T47D (cell line): ENCODE results near the gene LEFTY2.
"Not testable (repeated sequence)": the region's sequence is repeated elsewhere in the genome, so short reads cannot be mapped to it uniquely, and the experiment has no call there.

ENCODE experiments used
- DNase-seq, 2 experiments: peaks; one replicate each; pipeline versions ENCODE4 v3.0.0 to v3.0.0-alpha.2; 2011 to 2012; ENCODE audit warnings: low read depth in 1 of 2, low spot score in 1 of 2
- JUND ChIP-seq: IDR thresholded peaks from 2 replicates; pipeline ENCODE4 v1.6.1; 2012; ENCODE audit warnings: low read depth
- in situ Hi-C: cut with HindIII; loops from 2 replicates; pipeline ENCODE4 v1.10.0; 2016; ENCODE audit warnings: low sequenced_read_pairs, low pct_unique_long_range_greater_than_20kb

LEFTY2 gene

GRCh38 chr1:225897595-225898514, 43.2 kb downstream of the LEFTY2 start:
- in situ Hi-C loops, result no loop called here
- TF ChIP-seq JUND, result no peak
- peak in 1 of 2 experiments; percentile 41 for DNase-seq

GRCh38 chr1:225896937-225897549, 44.0 kb downstream of the LEFTY2 start:
- no peak for TF ChIP-seq JUND
- peak; percentile 67 to 75 for DNase-seq
- in situ Hi-C loops, result no loop called here

DNA sequence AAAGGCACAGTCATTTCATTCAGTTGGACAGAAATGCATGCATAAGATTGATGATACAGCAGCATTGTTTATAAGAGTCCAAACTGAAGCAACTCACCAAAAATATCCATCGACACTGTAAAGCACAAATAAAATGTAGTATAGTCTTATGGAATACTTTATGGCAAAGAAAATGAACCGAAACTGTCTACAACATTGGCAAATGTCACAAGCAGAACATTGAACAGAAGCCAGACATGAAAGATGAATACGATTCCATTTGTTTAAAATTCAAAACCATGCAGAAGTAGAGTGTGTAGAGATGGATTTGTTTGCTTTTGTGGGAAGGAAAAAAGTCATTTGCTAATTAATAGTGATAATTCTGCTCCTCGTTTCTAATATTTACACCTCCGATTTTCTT, 44.5 kb downstream of the LEFTY2 start:
- in situ Hi-C loops, result no loop called here
- TF ChIP-seq JUND, result no peak
- DNase-seq, result no peak

DNA sequence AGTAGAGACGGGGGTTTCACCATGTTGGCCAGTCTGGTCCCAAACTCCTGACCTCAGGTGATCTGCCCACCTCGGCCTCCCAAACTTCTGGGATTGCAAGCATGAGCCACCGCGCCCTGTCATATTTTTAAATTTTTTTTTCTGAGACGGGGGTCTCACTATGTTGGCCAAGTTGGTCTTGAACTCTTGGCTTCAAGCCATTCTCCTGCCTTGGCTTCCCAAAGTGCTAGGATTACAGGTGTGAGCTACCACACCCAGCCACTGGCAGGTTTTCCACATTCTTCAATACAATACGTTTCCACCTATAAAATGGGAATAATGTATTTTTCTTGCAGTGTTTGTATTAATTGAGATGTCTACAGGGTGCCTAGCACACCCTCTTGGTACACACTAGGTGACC, 48.7 kb downstream of the LEFTY2 start:
- no peak for DNase-seq
- in situ Hi-C loops, result no loop called here
- no peak for TF ChIP-seq JUND

- in situ Hi-C loops, result no loop called here
- DNase-seq, result peak in 1 of 2 experiments; percentile 55
- TF ChIP-seq JUND, result no peak
Observed at GRCh38 chr1:225891229-225891972, 49.6 kb downstream of the LEFTY2 start.

GRCh38 chr1:225890346-225891228, 50.4 kb downstream of the LEFTY2 start:
- in situ Hi-C loops, result no loop called here
- no peak for DNase-seq
- no peak for TF ChIP-seq JUND

GRCh38 chr1:225889743-225890142, 51.3 kb downstream of the LEFTY2 start:
- no peak for DNase-seq
- no peak for TF ChIP-seq JUND
- in situ Hi-C loops, result no loop called here

DNA sequence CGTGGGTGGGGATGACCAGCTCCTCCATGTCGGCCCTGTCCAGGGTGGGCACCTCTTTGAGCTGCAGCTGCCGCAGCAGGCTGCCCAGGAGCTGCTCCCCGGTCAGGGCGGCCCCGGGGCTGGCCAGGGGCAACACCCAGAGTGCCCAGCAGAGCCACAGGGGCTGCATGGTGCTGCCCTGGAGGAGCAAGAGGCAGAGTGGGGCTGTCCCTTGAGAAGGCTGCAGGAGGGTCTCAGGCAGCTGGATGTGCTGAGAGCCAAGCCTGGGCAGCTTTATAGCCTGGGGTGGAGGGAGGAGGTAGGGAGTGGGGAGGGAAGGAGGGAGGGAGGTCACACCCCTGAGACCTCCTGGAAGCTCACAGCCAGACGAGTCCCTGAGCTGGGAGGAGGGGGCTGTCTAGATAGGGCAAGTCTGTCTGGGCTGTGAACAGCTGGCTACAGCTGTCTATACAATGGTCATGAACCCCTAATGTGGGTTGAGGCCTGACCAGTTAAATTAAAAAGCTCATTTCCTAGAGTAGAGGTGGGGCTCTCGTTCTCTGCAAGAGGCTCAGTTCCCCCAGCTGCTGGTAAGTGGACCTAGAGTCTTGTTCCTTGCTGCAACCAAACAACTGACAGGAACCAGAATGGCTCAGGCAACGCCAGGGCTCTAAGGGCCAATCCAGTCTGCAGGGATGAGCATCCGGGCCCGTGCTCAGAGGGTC, 52.0 kb downstream of the LEFTY2 start, which contains the start of gene LEFTY1:
LEFTY1 (minus strand) TSS at position 249 of the 704 bp plus-strand sequence; CDS start at position 169, 80 bp downstream.
- in situ Hi-C loops, result no loop called here
- TF ChIP-seq JUND, result no peak
- DNase-seq, result no peak

DNA sequence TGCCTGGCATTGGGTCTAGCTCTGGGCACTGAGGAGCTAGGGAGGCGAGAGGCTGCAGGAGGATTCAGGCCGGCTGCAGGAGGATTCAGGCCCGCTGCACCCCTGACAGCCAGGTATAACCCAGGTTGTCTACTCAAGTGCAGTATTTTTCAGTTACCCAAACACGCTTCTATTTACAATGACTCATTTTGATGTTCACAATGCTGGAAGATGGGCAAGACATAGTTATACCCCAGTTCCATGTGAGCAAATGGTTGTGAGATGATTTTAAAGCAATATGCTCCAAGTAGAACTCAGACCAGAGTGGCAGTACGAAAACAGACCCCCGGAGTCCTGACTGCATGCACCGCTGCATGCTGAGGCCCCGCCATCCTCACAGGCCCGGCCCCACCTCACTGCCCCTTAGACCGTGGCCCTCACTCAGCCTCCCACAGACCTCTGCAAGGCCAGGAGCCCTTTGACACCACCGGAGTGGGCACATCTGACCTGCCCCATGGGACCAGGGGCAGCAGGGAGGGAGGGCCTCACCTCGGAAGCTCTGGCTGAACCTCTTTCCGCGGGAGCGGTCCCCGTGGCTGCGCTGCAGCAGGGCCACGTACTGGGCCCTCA, 52.6 kb downstream of the LEFTY2 start:
- in situ Hi-C loops, result no loop called here
- no peak for TF ChIP-seq JUND
- no peak for DNase-seq

- in situ Hi-C loops, DNase-seq: not testable (repeated sequence)
Observed at GRCh38 chr1:225887554-225888288, 53.3 kb downstream of the LEFTY2 start.

GRCh38 chr1:225887030-225887314, 54.0 kb downstream of the LEFTY2 start:
- in situ Hi-C loops, result no loop called here
- no peak for DNase-seq
- TF ChIP-seq JUND, result no peak
